H4 (cell line): ENCODE measurements around the gene TAF12. TPM values are rescaled to one million over a fixed set of nuclear protein-coding genes. Genes with fewer than 3 reads are reported as not detected.
A peak's percentile ranks its signal among the peaks of the same experiment; 100 is the strongest.
"Not testable (repeated sequence)": the region's sequence is repeated elsewhere in the genome, so short reads cannot be mapped to it uniquely, and the experiment has no call there.

ENCODE experiments used
- DNase-seq: peaks from one replicate; pipeline ENCODE4 v3.0.0-alpha.2; 2015; ENCODE audit warnings: low spot score
- total RNA-seq: library from RNA; depleted of rRNA; stranded (reverse); fragments of >200 nt; shearing (Covaris generic); gene quantifications from 2 replicates; pipeline ENCODE4 v1.2.3, GENCODE V29; 2014

Gene TAF12
- total RNA-seq, 1 experiment from 2014 or later, result 32.9 TPM

DNA sequence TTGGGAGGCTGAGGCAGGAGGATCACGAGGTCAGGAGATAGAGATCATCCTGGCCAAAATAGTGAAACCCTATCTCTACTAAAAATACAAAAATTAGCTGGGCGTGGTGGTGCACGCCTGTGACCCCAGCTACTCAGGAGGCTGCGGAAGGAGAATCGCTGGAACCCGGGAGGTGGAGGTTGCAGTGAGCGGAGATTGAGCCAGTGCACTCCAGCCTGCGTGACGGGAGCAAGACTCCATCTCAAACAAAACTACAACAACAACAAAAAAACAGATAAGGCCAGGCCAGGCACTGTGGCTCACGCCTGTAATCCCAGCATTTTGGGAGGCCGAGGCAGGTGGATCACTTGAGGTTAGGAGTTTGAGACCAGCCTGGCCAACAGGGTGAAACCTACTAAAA lies 2.5 kb upstream of the TAF12 start:
- DNase-seq, result not testable (repeated sequence)

DNA sequence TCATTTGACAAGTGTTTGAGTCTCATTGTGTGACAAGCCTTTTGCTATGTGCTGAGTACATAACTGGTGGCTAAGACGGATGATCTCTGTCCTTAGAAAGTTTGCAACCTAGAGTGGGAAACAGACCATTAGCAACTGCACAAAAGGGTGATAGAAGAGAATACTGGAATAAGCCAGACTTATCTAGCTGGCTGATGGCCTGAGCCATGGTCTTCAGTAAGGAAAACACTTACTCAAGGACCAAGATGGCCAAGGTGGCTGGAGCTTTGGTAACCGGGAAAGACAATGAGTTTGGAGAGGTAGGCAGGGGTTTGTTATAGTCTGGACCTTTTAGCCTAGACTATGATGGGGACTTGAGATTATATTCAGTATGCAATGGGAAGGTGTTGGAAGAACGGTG lies 1.6 kb upstream of the TAF12 start:
- DNase-seq, result no peak

DNA sequence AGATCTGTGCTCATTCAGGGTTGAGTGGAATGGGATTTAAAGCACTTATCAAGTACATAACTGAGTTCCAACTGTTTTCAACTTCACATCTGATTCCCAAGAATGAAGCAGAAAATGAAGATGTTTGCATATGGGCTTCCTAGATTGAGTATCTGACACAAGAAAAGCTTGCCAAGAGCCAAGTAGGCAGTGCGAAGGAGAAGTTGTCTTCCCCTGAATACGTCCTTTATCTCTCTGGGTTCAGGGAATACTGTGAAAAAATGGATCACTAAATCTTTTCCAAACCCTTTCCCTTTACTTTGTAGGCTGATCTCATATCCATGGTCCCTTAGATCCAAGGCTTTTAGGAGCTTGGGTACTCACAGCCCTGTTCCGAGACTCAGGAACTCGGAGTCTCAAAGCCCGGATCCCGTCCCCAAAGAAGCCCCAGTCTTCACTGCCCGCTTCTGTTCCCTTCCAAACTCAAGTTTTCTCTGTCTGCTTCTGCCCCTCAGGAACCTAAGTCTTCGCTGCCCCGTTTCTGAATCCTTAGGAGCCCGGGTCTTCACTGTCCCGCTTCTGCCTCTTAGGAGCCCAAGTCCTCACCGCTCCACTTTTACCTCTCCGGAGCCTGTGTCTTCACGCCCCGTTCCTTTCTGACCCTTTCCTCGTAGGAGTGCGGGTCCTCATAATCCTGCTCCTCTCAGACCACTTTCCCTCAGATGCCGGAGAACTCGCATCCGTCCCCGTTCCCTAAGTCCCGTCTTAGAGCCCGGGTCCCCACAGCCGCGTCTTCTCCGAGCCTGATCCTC lies 616 bp downstream of the TAF12 start:
- DNase-seq, result no peak

DNA sequence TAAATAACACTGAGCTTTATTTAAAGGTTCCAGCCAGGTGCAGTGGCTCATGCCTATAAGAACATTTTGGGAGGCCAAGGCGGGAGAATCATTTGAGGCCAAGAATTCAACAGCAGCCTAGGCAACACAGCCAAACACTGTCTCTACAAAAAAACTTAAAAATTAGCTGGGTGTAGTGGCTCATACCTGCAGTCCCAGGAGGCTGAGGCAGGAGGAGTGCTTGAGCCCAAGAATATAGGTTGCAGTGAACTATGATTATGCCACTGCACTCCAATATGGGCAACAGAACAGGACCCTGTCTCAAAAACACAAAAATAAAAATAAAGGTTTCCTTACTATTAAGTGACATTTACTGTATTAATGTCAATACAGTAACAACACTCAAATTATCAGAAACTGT lies 2.1 kb downstream of the TAF12 start:
- no peak for DNase-seq

DNA sequence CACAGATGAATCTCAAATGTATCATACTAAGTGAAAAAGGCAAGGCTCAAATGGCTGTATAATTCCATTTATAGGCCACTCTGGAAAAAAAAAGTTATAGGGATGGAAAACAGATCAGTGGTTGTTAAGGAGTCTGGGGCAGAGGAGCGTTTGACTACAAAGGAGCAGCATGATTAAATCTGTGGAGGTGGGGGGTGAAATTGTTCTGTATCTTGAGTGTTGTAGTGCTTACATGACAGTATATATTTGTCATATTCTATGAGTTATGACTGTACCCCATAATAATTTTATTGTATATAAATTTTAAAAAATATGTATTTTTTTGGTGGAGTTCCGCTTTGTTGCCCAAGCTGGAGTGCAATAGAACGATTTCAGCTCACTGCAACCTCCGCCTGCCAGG lies 10.3 kb downstream of the TAF12 start:
- no peak for DNase-seq

DNA sequence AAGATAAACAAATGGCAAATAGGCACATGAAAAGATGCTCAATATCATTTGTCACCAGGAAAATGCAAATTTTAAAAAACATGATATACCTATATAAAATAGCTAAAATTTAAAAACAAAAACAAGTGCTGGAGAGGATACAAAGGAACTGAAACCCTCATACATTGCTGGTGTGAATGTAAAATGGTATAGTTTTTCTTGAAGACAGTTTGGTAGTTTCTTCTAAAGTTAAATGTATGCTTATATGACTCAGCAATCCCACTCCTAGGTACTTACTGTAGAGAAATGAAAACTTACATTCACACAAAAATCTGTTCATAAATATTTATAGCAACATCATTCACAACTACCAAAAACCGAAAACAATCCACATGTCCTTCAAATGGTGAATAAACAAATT lies 11.2 kb downstream of the TAF12 start:
- DNase-seq, result no peak

DNA sequence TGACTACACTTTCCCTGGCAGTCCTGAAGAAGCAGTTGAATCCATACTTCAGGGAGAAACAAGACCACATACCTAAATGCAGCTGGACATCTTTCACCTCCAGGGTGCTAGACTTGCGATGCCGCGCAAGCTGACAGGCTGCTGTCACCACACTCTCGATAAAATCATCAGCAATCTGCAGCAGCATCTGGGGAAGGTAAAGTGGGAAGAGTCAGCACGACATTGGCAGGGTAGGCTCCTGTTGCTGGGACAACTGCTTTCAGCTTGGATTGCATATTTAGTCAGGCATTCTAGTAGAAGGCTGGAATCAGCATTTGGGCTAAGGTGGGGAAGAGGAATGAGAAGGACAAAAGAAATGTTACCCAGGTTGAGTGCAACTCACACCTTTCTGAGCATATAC lies 29.7 kb downstream of the TAF12 start:
- DNase-seq, result no peak

DNA sequence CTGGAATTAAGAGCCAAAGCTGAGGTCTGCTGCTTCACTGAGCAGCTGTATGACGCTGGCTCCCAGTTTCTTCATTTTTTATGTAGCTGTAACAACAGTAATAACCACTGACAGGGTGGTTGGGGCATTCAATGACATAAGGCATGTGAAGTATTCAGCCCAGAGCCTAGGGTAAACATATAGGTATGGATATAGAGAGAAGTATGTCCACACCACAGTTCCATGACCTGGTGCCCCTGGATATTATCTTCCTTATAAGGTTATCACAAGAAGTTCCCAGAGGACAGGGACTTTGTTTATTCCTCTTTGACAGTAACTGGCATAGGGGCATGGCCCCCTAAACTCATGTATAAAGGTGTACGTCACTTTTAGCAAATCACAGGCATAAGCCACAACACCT lies 36.1 kb downstream of the TAF12 start:
- no peak for DNase-seq

DNA sequence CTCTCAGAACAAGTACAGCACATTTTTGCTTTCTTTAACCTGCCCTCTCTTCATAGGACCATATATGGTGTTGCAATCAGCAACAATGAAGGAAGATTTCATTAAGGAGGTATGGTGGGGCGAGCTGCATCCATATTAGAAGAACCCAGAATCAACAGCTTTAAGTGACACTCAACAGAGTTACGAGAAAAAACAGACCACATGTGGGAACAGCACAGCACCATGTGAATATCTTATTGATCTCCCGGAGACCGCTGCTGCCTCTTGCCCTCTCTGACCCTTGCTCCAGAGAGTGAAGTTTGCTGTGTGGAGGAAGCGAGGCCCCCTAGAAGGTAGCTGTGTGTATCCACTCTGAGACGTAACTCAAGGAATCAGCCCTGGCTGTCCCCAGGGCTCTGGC lies 37.9 kb downstream of the TAF12 start:
- no peak for DNase-seq

DNA sequence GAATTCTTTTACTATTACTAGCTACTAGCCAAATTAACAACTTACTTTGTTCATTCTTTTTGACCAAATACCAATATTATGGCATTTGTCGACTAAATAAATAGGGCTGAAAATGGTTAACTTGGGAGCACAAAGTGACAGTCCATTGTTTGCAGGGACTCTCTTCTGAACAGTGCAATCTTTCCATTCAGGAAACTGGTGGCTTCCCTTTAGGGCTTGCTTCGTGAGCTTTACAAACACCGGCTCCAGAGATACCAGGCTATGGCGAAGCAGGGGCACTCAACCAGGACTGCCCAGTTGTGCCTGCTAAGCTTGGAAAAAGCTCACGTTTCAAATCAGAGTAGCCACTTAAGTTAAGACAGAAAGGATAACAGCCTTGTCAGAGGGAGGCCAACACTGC lies 38.5 kb downstream of the TAF12 start:
- no peak for DNase-seq

DNA sequence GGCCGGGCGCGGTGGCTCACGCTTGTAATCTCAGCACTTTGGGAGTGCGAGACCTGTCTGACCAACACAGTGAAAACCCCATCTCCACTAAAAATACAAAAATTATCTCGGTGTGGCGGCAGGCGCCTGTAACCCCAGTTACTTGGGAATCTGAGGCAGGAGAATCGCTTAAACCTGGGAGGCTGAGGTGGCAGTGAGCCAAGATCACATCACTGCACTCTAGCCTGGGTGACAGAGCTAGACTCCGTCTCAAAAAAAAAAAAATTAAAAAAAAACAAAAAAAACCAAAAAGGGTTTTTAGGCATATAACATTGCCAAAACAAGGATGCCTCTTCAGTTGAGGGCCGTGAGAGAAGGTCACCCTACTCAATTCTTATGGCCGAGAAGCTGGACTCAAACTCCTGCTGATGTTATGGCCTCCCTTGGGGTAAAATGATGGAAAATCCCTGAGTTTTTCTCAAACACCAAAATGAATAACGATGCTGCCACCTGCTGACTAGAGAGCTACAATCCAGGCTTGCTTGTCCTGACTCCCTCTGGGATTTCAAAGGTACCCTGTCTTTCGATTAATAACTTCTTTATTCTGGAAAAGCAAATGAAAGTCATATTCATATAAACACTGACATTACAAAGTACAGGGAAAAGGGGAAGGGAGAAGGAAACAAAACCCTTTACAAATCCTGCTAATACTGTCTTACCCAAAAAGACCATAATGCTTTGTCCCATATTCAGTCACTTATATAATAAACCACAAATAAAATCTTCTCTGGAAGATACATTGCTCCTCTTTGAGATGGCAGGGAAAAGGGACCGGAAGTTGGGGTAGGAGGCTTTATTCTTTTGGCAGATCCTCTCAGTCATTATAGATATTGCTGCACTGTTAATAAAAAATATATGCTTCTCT lies 40.1 kb downstream of the TAF12 start:
- peak; percentile 75 for DNase-seq

DNA sequence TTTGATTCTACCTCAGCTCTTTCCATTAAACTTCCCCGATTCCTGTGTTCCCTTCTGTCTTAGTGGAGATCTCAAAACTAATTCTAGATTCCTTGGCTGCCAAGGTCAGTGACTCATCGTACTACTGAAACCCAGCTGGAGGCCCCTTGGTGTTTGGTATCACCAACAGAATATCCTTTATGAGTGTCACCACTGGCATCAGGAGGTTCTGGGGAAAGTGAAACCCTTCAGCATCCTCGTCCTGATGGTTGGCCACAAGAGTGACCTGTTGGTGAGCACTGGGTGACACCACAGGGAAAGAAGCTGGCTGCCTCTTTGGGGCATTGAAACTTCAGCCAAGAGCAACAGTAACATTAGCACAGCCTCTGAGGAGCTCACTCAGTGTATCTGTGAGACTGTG lies 41.2 kb downstream of the TAF12 start:
- DNase-seq, result peak; percentile 88

DNA sequence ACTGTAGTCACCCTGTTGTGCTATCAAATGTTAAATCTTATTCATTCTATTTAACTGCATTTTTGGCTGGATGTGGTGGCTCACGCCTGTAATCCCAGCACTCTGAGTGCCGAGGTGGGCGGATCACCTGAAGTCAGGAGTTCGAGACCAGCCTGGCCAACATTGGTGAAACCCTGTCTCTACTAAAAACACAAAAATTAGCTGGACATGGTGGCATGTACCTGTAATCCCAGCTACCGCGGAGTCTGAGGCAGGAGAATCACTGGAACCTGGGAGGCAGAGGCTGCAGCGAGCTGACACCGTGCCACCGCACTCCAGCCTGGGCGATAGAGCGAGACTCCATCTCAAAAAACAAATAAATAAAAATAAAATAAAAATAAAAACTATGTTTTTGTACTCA lies 46.6 kb downstream of the TAF12 start:
- not testable (repeated sequence) for DNase-seq

DNA sequence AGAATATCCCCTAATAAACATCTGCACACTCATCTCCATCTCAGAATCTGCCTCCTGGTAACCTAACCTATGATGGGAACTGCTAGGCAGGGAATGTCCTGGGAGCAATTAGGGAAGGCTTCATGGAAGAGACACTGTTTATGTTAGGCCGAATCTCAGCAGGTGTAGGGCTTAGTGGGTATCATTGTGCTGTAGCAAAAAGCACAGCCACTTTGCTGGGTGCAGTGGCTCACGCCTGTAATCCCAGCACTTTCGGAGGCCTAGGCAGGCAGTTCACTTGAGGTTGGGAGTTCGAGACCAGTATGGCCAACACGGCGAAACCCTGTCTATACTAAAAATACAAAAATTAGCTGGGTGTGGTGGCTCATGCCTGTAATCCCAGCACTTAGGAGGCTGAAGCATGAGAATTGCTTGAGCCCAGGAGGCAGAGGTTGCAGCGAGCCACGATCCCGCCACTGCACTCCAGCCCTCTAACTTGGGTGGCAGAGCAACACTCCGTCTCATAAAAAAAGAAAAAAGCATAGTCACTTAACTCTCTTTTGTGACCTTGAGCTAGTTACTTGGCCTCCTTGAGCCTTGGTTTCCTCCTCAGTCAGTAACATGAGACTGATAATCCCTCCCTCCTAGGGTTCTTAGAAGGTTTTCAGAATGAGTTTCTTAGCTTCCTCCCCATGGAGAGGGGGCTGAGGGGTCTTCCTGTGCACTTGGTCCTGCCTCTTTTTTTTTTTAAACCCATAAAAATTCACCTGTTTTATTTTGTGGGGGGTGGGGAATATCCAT lies 47.3 kb downstream of the TAF12 start:
- DNase-seq, result no peak

DNA sequence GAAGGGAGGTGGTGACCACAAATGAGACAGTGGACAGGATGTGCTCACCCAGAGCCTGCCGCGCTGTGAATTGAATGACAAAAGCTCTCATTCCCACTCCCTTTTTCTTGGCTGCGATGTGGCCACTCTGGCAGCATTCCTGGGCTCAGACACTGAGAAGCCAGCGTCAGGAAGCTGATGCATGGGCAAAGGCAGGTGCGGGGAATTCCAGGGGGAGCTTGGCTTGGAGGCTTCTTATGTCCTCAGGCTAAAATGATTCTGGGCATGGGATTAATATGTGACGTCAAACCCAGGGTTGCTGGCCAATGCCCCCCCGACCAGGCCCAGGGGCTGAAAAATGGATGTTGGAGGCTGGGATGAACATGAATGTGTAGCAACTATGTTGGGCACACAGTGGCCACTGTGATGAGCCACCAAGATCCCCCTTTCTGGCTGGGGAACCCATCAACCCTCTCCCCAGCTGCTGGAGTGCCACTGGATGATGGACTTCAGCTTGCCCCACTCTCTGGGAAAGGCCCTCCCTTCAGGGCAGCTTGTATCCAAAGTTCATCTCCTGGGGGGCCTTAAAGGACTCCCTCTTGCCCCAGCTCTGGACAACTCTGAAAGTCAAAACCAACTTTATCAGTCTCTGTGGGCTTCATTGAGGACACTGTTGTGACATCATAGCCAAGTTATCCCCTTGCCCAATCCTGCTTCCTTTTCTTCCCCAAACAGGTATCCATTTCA lies 48.0 kb downstream of the TAF12 start:
- DNase-seq, result not testable (repeated sequence)

DNA sequence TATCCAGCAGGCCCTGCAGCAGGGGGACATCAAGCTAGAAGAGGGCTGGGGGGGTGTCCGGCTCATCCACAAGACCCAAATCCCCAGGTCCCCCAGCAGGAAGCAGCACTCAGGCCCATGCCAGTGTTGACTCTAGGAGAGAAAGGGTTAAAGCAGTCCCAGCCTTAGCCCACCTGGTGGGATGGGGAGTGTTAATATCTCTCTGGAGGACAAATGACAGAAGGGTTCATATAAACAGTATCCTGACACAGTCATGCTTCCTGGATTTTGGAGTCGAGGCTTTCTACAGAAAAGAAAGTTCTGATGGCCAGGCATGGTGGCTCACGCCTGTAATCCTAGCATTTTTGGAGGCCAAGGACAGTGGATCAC lies 48.9 kb downstream of the TAF12 start:
- not testable (repeated sequence) for DNase-seq

DNA sequence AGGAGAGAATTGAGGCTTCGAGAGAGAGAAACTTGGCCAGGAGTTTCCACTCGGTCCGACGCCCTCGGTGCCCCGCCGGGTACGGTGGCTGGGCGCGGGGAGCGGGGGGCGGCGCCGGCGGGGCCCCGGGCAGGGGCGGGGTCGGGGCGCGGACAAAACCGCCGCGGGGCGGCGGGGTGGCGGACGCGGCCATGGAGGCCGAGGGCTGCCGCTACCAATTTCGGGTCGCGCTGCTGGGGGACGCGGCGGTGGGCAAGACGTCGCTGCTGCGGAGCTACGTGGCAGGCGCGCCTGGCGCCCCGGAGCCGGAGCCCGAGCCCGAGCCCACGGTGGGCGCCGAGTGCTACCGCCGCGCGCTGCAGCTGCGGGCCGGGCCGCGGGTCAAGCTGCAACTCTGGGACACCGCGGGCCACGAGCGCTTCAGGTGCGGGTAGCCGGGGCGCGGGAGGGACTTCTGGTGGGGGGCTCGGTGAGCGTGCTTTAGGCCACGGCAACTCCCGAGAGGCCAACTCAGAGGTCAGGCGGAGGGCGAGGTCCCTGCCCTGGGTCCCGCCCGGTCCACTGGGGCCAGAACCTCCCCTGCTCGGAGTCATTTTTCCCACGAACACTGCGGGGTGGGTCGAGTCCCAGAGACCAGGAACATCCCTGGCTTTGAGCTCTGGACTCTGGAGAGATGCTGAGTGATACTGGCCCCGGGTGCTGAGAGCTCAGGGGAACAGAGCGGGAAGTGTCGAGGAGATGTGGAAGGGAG lies 50.4 kb downstream of the TAF12 start:
- DNase-seq, result no peak

DNA sequence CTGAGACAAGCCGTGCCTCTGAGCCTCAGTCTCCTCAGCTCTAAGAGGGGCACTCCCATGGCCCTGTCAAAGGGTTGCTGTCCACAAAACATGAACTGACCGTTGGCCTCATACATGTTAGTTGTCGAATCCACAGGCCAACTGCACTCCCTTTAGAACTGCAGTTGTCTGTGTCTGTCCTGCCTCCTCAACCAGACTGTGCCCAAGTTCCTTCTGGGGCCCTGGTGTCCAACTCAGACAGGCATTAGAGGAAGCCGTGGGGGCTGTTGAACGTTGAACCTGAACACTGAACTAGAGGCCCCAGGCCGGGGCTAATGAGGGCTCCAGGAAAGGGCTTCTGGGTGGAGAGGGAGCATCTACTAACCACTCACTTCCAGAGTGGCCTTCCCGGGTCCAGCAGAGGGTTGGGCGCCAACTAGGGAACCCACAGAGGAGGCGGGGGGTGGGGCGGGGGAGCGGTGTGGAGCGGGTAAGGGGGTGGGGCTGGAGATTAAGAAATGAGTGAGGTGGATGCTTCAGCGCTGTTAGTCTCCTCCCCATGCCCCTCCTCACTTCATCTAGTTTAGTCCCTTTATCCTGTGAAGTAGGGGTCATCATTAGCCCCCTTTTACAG lies 51.1 kb downstream of the TAF12 start, which contains the start of gene RAB42:
Gene RAB42 (plus strand): TSS at position 558 of the 613 bp plus-strand sequence. CDS start 247 bp downstream, outside the sequence.
- DNase-seq, result no peak

DNA sequence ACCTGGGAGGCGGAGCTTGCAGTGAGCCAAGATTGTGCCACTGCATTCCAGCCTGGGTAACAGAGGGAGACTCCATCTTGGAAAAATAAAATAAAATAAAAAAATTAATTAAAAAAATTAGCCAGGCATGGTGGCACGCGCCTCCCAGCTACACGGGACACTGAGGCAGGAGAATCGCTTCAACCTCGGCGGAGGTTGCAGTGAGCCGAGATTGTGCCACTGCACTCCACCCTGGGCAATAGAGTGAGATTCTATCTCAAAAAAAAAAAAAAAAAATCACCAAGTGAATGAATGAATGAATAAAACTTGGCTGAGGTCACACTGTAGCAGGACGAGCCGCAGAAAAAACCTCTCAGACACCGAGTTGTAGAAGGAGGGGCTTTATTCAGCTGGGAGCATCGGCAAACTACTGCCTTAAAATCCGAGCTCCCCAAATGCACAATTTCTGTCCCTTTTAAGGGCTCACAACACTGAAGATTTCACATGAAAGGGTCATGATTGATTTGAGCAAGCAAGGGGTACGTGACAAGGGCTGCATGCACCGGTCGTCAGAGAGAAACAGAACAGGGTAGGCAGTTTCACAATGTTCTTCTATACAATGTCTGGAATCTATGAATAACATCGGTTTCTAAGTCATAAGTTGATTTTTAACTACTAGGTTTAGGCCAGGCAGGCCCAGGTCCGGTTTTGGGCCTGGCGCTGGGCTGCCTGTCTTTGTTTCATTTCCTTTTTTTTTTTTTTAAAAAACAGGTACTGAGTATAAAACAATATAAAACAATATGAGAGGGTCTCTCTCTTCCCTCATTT lies 56.1 kb downstream of the TAF12 start:
- DNase-seq, result not testable (repeated sequence)
